Measurements from ENCODE around the gene CAMSAP1. TPM values are rescaled to one million over a fixed set of nuclear protein-coding genes. Genes with fewer than 3 reads are reported as not detected.

The CAMSAP1 gene
- polyA plus RNA-seq, 3 donors = 0.71 to 9.0 (median 0.75) TPM

GRCh38 chr9:135889564-135890189, 17.7 kb downstream of the CAMSAP1 start:
- Histone ChIP-seq H3K27me3 (ENCODE audit: control insufficient read depth in 2 of 2, insufficient read depth in 2 of 2, low read length in 2 of 2) (no peaks in the 10 kb centered on the region), H3K79me2 (ENCODE audit: insufficient read depth, low read length) (peaks cover 91% of the 10 kb centered on the region), H3K9ac (ENCODE audit: insufficient read depth, low read length, poor library complexity, severe bottlenecking) (no peak overlapping the region), H3K4me3 (replicated peaks in 1 of 3; ENCODE audit: low read depth in 2 of 3, low read length in 3 of 3) (no peak overlapping the region), H3K27ac (ENCODE audit: low read depth in 1 of 2, low read length in 2 of 2) (no peak overlapping the region), H2AFZ (ENCODE audit: insufficient read depth, low read depth, low read length, poor library complexity, severe bottlenecking) (no peak overlapping the region), H3K4me2 (replicated peaks; ENCODE audit: extremely low read depth, low read length, poor library complexity, severe bottlenecking) (no peak overlapping the region), H3K36me3 (replicated peaks in 1 of 2; ENCODE audit: control insufficient read depth in 1 of 2, insufficient read depth in 2 of 2, low read length in 2 of 2) (no peaks in the 10 kb centered on the region), H4K20me1 (ENCODE audit: insufficient read depth, low read length) (peaks cover 99% of the 10 kb centered on the region), H3K4me1 (ENCODE audit: control insufficient read depth in 1 of 2, insufficient read depth in 2 of 2, low read length in 2 of 2) (peaks cover 31 to 43% of the 10 kb centered on the region in 2 donors), H3K9me3 (replicated peaks in 1 of 2; ENCODE audit: control insufficient read depth in 1 of 2, insufficient read depth in 1 of 2, low read length in 2 of 2) (no peaks in the 10 kb centered on the region)
- TF ChIP-seq, protein P1, sequence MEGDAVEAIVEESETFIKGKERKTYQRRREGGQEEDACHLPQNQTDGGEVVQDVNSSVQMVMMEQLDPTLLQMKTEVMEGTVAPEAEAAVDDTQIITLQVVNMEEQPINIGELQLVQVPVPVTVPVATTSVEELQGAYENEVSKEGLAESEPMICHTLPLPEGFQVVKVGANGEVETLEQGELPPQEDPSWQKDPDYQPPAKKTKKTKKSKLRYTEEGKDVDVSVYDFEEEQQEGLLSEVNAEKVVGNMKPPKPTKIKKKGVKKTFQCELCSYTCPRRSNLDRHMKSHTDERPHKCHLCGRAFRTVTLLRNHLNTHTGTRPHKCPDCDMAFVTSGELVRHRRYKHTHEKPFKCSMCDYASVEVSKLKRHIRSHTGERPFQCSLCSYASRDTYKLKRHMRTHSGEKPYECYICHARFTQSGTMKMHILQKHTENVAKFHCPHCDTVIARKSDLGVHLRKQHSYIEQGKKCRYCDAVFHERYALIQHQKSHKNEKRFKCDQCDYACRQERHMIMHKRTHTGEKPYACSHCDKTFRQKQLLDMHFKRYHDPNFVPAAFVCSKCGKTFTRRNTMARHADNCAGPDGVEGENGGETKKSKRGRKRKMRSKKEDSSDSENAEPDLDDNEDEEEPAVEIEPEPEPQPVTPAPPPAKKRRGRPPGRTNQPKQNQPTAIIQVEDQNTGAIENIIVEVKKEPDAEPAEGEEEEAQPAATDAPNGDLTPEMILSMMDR (IDR thresholded peaks at IDR 0.05) = no peak
- H3K27ac Mint-ChIP-seq = peak overlapping the region in 5 of 7 donors; percentile 16 to 79 (median 64)
- 98% methylated on average over 14 of the region's 19 CpGs for WGBS (ENCODE audit: insufficient coverage)
- peaks cover 0 to 2% (median 0%) of the 10 kb centered on the region in 3 donors for H3K27me3 Mint-ChIP-seq (ENCODE audit: low read depth in 3 of 3)
- H3K4me1 Mint-ChIP-seq = peaks cover 60% of the 10 kb centered on the region
- peaks cover 0 to 1% (median 0%) of the 10 kb centered on the region in 7 donors for H3K9me3 Mint-ChIP-seq
- intact Hi-C loops (cut with micrococcal nuclease) = loop anchor here in 1 of 2 donors (1.0 kb wide), 1 partner anchor 10 kb away; no protein-coding TSS in a partner anchor
- H3K4me3 Mint-ChIP-seq = no peak overlapping the region
- DNase-seq = no peak
- H3K36me3 Mint-ChIP-seq = peaks cover 9 to 16% of the 10 kb centered on the region in 2 donors

GRCh38 chr9:135888766-135889394, 18.5 kb downstream of the CAMSAP1 start:
- peaks cover 0 to 1% (median 0%) of the 10 kb centered on the region in 7 donors for H3K9me3 Mint-ChIP-seq
- H3K4me1 Mint-ChIP-seq = peaks cover 66% of the 10 kb centered on the region
- H3K4me1 ChIP-seq (ENCODE audit: control insufficient read depth in 1 of 2, insufficient read depth in 2 of 2, low read length in 2 of 2) = peaks cover 31 to 43% of the 10 kb centered on the region in 2 donors
- H3K36me3 Mint-ChIP-seq = peaks cover 8 to 16% of the 10 kb centered on the region in 2 donors
- peak overlapping the region in 1 of 2 donors; percentile 86 for H3K27ac ChIP-seq (ENCODE audit: low read depth in 1 of 2, low read length in 2 of 2)
- no peaks in the 10 kb centered on the region for H3K9me3 ChIP-seq (replicated peaks in 1 of 2; ENCODE audit: control insufficient read depth in 1 of 2, insufficient read depth in 1 of 2, low read length in 2 of 2)
- 94% methylated on average over 10 of the region's 13 CpGs for WGBS (ENCODE audit: insufficient coverage)
- no peak overlapping the region for H3K4me3 Mint-ChIP-seq
- DNase-seq = no peak
- H3K27me3 ChIP-seq (ENCODE audit: control insufficient read depth in 2 of 2, insufficient read depth in 2 of 2, low read length in 2 of 2) = no peaks in the 10 kb centered on the region
- H3K9ac ChIP-seq (ENCODE audit: insufficient read depth, low read length, poor library complexity, severe bottlenecking) = peak overlapping the region; percentile 68
- TF ChIP-seq, protein P1 (IDR thresholded peaks at IDR 0.05) = no peak
- H3K27ac Mint-ChIP-seq = peak overlapping the region in 4 of 7 donors; percentile 64 to 96 (median 96)
- H3K27me3 Mint-ChIP-seq (ENCODE audit: low read depth in 3 of 3) = peaks cover 0 to 2% (median 0%) of the 10 kb centered on the region in 3 donors
- H2AFZ ChIP-seq (ENCODE audit: insufficient read depth, low read depth, low read length, poor library complexity, severe bottlenecking) = no peak overlapping the region
- no peak overlapping the region for H3K4me3 ChIP-seq (replicated peaks in 1 of 3; ENCODE audit: low read depth in 2 of 3, low read length in 3 of 3)
- intact Hi-C loops (cut with micrococcal nuclease) = loop anchor here in 1 of 2 donors (1.0 kb wide), 1 partner anchor 10 kb away; no protein-coding TSS in a partner anchor
- H4K20me1 ChIP-seq (ENCODE audit: insufficient read depth, low read length) = peaks cover 99% of the 10 kb centered on the region
- no peak overlapping the region for H3K4me2 ChIP-seq (replicated peaks; ENCODE audit: extremely low read depth, low read length, poor library complexity, severe bottlenecking)
- H3K36me3 ChIP-seq (replicated peaks in 1 of 2; ENCODE audit: control insufficient read depth in 1 of 2, insufficient read depth in 2 of 2, low read length in 2 of 2) = no peaks in the 10 kb centered on the region
- peaks cover 91% of the 10 kb centered on the region for H3K79me2 ChIP-seq (ENCODE audit: insufficient read depth, low read length)

Data from CD14-positive monocyte (primary cell).